Mucosa of rectum (tissue), 2 donors: Measurements from ENCODE around the gene EPC2.
A peak's percentile ranks its signal among the peaks of the same experiment; 100 is the strongest.

Source experiments
- H3K27ac ChIP-seq, 2 donors: one replicate each; pipeline ENCODE4 v1.7.0; 2013; ENCODE audit warnings: inconsistent platforms in 2 of 2, low read depth in 2 of 2, low read length in 2 of 2
- H3K27me3 ChIP-seq, 2 donors: one replicate each; pipeline ENCODE4 v1.7.0; 2013; ENCODE audit warnings: low read length in 2 of 2; ENCODE audit not compliant: control insufficient read depth in 2 of 2, insufficient read depth in 2 of 2
- H3K36me3 ChIP-seq, 2 donors: one replicate each; pipeline ENCODE4 v1.7.0; 2013; ENCODE audit warnings: low read length in 2 of 2; ENCODE audit not compliant: control insufficient read depth in 2 of 2, insufficient read depth in 2 of 2
- H3K4me1 ChIP-seq, 2 donors: one replicate each; pipeline ENCODE4 v1.7.0; 2013; ENCODE audit warnings: low read length in 2 of 2, mild to moderate bottlenecking in 1 of 2; ENCODE audit not compliant: control insufficient read depth in 2 of 2, insufficient read depth in 2 of 2
- H3K4me3 ChIP-seq, 2 donors: one replicate each; pipeline ENCODE4 v1.7.0; 2013; ENCODE audit warnings: low read length in 2 of 2
- H3K9ac ChIP-seq, 2 donors: one replicate each; pipeline ENCODE4 v1.7.0; 2013; ENCODE audit warnings: low read length in 2 of 2, low read depth in 1 of 2, mild to moderate bottlenecking in 1 of 2
- H3K9me3 ChIP-seq, 2 donors: one replicate each; pipeline ENCODE4 v1.7.0; 2013; ENCODE audit warnings: low read length in 2 of 2; ENCODE audit not compliant: control insufficient read depth in 2 of 2
- donor health status: healthy.
- donor health status: Normal muscosa, but diverticular disease.

EPC2 gene

GRCh38 chr2:148720501-148721001, 76.0 kb downstream of the EPC2 start:
- no peaks in the 10 kb centered on the region for H3K27me3 ChIP-seq
- H3K36me3 ChIP-seq = no peaks in the 10 kb centered on the region
- H3K4me3 ChIP-seq = peak overlapping the region in 1 of 2 donors; percentile 3
- no peaks in the 10 kb centered on the region for H3K9me3 ChIP-seq
- no peak overlapping the region for H3K27ac ChIP-seq
- peaks cover 0 to 13% of the 10 kb centered on the region in 2 donors for H3K4me1 ChIP-seq
- H3K9ac ChIP-seq = no peak overlapping the region

GRCh38 chr2:148721520-148721931, 77.0 kb downstream of the EPC2 start:
- no peaks in the 10 kb centered on the region for H3K27me3 ChIP-seq
- H3K9ac ChIP-seq = no peak overlapping the region
- H3K4me1 ChIP-seq = peaks cover 2 to 13% of the 10 kb centered on the region in 2 donors

GRCh38 chr2:148721991-148722777, 77.6 kb downstream of the EPC2 start:
- no peak overlapping the region for H3K4me3 ChIP-seq
- peaks cover 2 to 13% of the 10 kb centered on the region in 2 donors for H3K4me1 ChIP-seq
- no peaks in the 10 kb centered on the region for H3K36me3 ChIP-seq
- H3K27ac ChIP-seq = no peak overlapping the region
- no peaks in the 10 kb centered on the region for H3K9me3 ChIP-seq
- no peak overlapping the region for H3K9ac ChIP-seq
- H3K27me3 ChIP-seq = no peaks in the 10 kb centered on the region

More at GRCh38 chr2:148721520-148721931, 77.0 kb downstream of the EPC2 start:
- no peak overlapping the region for H3K27ac ChIP-seq
- no peak overlapping the region for H3K4me3 ChIP-seq
- H3K9me3 ChIP-seq = no peaks in the 10 kb centered on the region
- no peaks in the 10 kb centered on the region for H3K36me3 ChIP-seq

GRCh38 chr2:148725564-148725963, 81.0 kb downstream of the EPC2 start:
- no peaks in the 10 kb centered on the region for H3K36me3 ChIP-seq
- H3K27me3 ChIP-seq = no peaks in the 10 kb centered on the region
- no peak overlapping the region for H3K27ac ChIP-seq
- H3K9ac ChIP-seq = no peak overlapping the region
- no peak overlapping the region for H3K4me3 ChIP-seq
- H3K9me3 ChIP-seq = no peaks in the 10 kb centered on the region
- peaks cover 2 to 6% of the 10 kb centered on the region in 2 donors for H3K4me1 ChIP-seq

- Histone ChIP-seq H3K4me1 (peaks cover 2 to 3% of the 10 kb centered on the region in 2 donors), H3K36me3 (no peaks in the 10 kb centered on the region), H3K27me3 (no peaks in the 10 kb centered on the region), H3K9me3 (no peaks in the 10 kb centered on the region), H3K9ac (no peak overlapping the region), H3K27ac (no peak overlapping the region), H3K4me3 (no peak overlapping the region)
Measured at GRCh38 chr2:148726228-148726627, 81.7 kb downstream of the EPC2 start.

GRCh38 chr2:148730085-148730484, 85.5 kb downstream of the EPC2 start:
- H3K9me3 ChIP-seq = no peaks in the 10 kb centered on the region
- H3K9ac ChIP-seq = no peak overlapping the region
- H3K4me1 ChIP-seq = peaks cover 0 to 2% of the 10 kb centered on the region in 2 donors
- H3K27me3 ChIP-seq = no peaks in the 10 kb centered on the region
- no peak overlapping the region for H3K27ac ChIP-seq
- H3K4me3 ChIP-seq = no peak overlapping the region
- H3K36me3 ChIP-seq = no peaks in the 10 kb centered on the region

GRCh38 chr2:148737742-148738141, 93.2 kb downstream of the EPC2 start:
- no peak overlapping the region for H3K9ac ChIP-seq
- H3K9me3 ChIP-seq = no peaks in the 10 kb centered on the region
- no peaks in the 10 kb centered on the region for H3K4me1 ChIP-seq
- H3K27ac ChIP-seq = no peak overlapping the region
- H3K36me3 ChIP-seq = no peaks in the 10 kb centered on the region
- no peaks in the 10 kb centered on the region for H3K27me3 ChIP-seq
- no peak overlapping the region for H3K4me3 ChIP-seq

DNA sequence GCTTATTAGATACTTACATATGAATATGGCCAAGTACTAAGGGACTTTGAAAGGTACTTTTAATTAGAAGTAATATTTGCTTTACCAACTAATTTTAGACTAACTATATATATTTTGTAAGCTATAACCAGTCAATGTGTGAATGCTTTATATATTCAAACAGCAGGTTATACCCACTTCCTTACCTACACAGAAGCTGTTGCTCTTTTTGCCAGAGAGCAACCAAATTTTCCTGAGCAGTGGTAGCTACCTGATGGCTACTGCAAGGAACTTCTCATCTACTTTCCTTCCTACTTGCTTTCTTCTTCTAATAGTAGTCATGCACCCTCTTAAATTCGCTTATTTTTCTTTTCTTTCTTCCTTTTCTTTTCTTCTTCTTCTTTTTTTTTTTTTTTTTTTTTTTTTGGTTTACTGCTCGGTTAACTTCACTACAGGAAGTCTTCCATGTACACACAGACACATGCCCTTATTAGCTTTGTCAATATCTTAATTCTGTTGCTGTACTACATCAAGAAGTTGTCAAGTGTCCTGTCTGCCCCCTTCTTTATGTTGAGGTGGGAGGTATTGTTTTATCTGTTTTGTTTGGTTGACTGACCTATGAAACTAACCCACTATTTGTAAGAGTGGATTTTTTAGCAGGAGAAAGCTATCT, 95.0 kb downstream of the EPC2 start:
- no peak overlapping the region for H3K4me3 ChIP-seq
- no peak overlapping the region for H3K27ac ChIP-seq
- no peaks in the 10 kb centered on the region for H3K27me3 ChIP-seq

GRCh38 chr2:148742373-148742772, 97.8 kb downstream of the EPC2 start:
- no peaks in the 10 kb centered on the region for H3K27me3 ChIP-seq
- no peaks in the 10 kb centered on the region for H3K36me3 ChIP-seq
- H3K4me1 ChIP-seq = no peaks in the 10 kb centered on the region
- no peak overlapping the region for H3K4me3 ChIP-seq
- no peak overlapping the region for H3K27ac ChIP-seq
- no peak overlapping the region for H3K9ac ChIP-seq
- no peaks in the 10 kb centered on the region for H3K9me3 ChIP-seq

More for the DNA sequence above, 95.0 kb downstream of the EPC2 start:
- Histone ChIP-seq H3K36me3 (no peaks in the 10 kb centered on the region), H3K9ac (no peak overlapping the region), H3K4me1 (no peaks in the 10 kb centered on the region), H3K9me3 (no peaks in the 10 kb centered on the region)

- no peak overlapping the region for H3K9ac ChIP-seq
- H3K27me3 ChIP-seq = no peaks in the 10 kb centered on the region
- H3K27ac ChIP-seq = no peak overlapping the region
- H3K4me1 ChIP-seq = no peaks in the 10 kb centered on the region
- H3K9me3 ChIP-seq = no peaks in the 10 kb centered on the region
- H3K4me3 ChIP-seq = no peak overlapping the region
- H3K36me3 ChIP-seq = no peaks in the 10 kb centered on the region
Measured at GRCh38 chr2:148745151-148745851, 100.8 kb downstream of the EPC2 start.
